Right renal pelvis (tissue), 4 donors: ENCODE data around the gene MYEOV. TPM values are rescaled to one million over a fixed set of nuclear protein-coding genes. Genes with fewer than 3 reads are reported as not detected.

Experiments
- DNase-seq, 4 donors: peaks; one replicate each; pipeline ENCODE4 v3.0.0-alpha.2; 2013; ENCODE audit warnings: low read depth in 4 of 4, low spot score in 3 of 4, missing footprints in 1 of 4
- polyA plus RNA-seq, 4 donors: library from polyadenylated mRNA; unstranded; fragments of 120-200 nt; gene quantifications; one replicate each; pipeline ENCODE4 v1.2.1, GENCODE V29; 2013; ENCODE audit not compliant: insufficient read length in 4 of 4

MYEOV gene
- polyA plus RNA-seq, 4 donors, result 4.8 to 6.2 (median 5.0) TPM

DNA sequence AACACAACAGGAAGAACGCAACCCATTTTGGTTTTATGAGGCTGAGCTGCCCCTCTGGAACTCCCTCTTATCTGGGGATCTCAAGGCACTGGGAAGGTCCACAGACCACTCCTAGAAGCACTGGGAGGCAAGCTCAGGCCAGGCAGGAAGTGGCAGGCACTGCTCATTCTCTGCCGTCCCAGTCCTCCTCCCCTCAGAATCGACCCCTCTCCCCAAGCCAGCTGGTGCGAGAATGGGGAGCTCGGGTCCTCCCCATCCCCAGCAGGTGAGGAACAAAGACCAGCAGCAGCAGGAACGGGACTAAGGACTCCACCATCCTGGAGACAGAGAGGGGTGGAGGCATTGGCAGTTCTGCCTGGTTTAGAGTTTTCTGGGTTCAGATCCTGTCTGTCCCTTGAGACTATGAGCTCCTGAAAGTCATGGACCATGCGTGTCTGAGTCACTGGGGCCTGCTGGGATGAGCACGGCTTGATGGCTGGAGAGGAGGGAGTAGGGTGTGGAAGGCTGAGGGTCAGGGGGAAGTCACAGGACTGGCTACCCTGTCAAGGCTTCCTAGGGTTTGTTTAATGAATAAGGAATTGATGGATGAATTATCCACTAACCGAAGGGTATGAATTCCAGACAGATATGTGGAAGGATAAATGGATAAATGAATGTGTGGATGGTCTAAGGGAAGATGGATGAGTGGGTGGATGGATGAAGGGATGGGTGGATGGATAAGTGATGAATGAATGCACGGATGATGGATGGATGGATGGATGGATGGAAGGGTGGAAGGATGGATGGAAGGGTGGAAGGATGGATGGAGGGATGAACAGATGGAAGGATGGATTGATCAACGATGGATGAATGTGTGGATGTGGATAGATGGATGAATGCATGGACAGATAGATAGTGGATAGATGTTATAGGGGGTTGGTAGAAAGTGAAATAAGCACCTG, 6.4 kb downstream of the MYEOV start:
- no peak for DNase-seq

- DNase-seq, result no peak
Observed at GRCh38 chr11:69301081-69301454, 7.1 kb downstream of the MYEOV start.

GRCh38 chr11:69301455-69302401, 7.8 kb downstream of the MYEOV start:
- no peak for DNase-seq

DNA sequence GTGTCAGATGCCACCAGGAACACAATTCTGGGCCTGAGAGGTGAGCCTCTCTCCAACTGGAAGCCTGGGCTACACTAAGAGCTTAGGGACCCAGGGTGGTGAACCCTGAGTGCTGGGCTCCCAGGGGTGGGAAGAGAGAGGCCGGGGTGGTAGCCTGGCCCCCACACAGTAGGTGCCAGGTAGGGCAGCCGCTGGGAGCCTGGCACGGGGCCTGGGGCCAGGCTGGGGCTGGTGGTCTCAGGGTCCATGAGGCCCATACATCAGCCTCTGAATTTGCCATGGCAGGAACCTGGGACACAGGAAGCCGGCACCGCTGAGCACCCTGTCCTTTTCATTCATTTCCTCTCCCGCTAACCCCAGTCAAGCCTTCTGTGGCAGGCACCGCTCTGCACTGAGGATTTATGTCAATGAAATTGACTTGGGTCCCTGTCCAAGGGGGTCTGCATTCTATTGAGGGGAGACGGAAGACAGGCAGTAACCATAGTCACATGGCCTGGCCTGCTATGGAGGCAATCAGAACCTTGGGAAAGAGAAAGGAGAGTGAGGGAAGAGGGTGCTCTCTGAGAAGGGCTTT, 8.6 kb downstream of the MYEOV start:
- no peak for DNase-seq

DNA sequence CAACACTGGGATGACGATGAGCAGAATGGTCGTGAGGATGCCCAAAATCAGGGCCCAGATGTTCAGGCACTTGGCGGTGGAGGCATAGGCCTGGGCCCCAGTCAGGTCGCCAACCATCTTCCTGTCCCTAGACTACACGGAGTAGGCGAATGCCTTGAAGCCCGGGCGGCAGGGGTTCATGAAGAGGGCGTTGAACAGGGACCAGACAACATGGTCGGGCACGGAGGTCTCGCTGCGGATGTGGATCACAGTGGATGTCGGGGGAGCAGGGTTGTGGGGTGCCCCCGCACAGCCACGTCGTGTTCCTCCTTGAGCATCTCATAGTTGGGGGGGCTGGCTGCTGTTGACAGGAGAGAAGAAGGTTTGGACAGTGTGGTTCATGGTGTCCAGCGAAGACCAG, 9.5 kb downstream of the MYEOV start:
- no peak for DNase-seq

GRCh38 chr11:69304258-69304657, 10.3 kb downstream of the MYEOV start:
- DNase-seq, result no peak

- no peak for DNase-seq
Observed at GRCh38 chr11:69304686-69305085, 10.7 kb downstream of the MYEOV start.

GRCh38 chr11:69305885-69306540, 12.1 kb downstream of the MYEOV start:
- no peak for DNase-seq

GRCh38 chr11:69306821-69307220, 12.9 kb downstream of the MYEOV start:
- no peak for DNase-seq

DNA sequence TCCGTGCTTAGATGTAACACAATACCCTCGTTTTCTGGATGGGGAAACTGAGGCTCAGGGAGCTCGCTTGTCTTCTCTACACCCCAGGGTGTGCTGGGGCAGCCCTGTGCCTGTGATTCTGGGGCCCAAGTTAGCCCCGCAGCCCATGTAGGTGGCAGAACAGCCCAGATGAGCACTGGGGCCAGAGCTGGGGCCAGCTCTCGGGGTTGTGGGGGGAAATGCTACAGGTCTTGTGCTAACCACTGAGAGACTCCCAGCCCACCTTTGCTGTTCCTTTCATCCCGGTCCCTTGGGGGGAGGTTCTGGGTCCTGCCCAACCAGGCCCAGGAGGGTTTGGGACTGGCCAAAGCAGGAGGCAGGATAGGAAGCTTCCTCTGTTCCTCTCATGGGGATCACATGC, 13.5 kb downstream of the MYEOV start:
- no peak for DNase-seq

DNA sequence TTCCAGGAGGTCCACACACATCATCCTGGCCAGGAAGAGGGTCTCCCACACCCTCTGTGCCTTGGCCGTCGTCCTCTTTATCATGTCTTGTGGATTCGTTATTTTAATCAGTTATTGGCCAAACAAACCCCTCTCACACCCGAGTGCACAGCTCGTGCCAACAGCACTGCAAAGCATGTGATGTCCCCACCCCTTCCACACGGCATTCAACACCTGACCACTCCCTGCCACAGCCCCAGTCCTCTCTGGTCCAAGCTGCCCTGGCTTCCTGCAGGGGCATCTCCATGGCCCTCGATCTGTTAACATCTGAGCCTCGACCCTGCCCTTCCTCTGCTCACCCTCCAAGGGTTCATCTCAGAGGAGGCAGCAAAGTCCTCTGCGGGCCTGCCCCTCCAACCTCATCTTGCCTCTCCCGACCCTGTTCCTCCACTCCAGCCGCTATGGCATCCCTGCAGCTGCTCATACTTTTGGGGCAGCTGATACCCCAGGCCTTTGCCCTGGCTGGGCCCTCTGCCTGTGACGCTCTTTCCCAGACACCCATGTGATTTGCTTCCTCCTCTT, 14.0 kb downstream of the MYEOV start:
- no peak for DNase-seq

GRCh38 chr11:69308491-69308911, 14.5 kb downstream of the MYEOV start:
- no peak for DNase-seq

- no peak for DNase-seq
Observed at GRCh38 chr11:69308936-69309615, 15.1 kb downstream of the MYEOV start.

- DNase-seq, result no peak
Observed at GRCh38 chr11:69309631-69310280, 15.8 kb downstream of the MYEOV start.

GRCh38 chr11:69310351-69310750, 16.4 kb downstream of the MYEOV start:
- no peak for DNase-seq

GRCh38 chr11:69310934-69311766, 17.2 kb downstream of the MYEOV start:
- no peak for DNase-seq

GRCh38 chr11:69311767-69312385, 17.9 kb downstream of the MYEOV start:
- DNase-seq, result peak in 2 of 4 donors; percentile 43 to 56
